ENCODE data around the gene CDKN2C. TPM values are rescaled to one million over a fixed set of nuclear protein-coding genes. Genes with fewer than 3 reads are reported as not detected.

CDKN2C gene
- total RNA-seq, 1 experiment from 2014 or later = 9.4 TPM

GRCh38 chr1:50981741-50982140 is 11.7 kb downstream of the CDKN2C start:
- ChIA-PET CTCF (no interaction called here), POLR2A (interaction anchor here (1.0 kb wide), 1 partner anchor 21 kb away, joined by 4 read pairs; the partner anchor contains the start of gene FAF1), RAD21 (ENCODE audit: low non-redundant PET in 1 of 2, low total read pairs in 2 of 2, uncharacterized antibody in 2 of 2, unreplicated experiment in 2 of 2) (no interaction called here)
- Histone ChIP-seq H3K36me3 (ENCODE audit: control insufficient read depth in 1 of 2, insufficient read depth in 2 of 2, low read length in 2 of 2) (no peaks in the 10 kb centered on the region), H3K9me3 (ENCODE audit: control insufficient read depth in 1 of 2, insufficient read depth in 1 of 2, low read depth in 1 of 2, low read length in 2 of 2) (no peaks in the 10 kb centered on the region), H3K9ac (ENCODE audit: low read length) (no peak overlapping the region), H3K27ac (ENCODE audit: low read depth, low read length) (no peak overlapping the region), H3K79me2 (ENCODE audit: insufficient read depth, low read length) (no peaks in the 10 kb centered on the region), H3K27me3 (ENCODE audit: insufficient read depth, low read length) (no peaks in the 10 kb centered on the region), H3K4me2 (ENCODE audit: low read length) (no peak overlapping the region), H3K9me2 (ENCODE audit: insufficient read depth) (no peaks in the 10 kb centered on the region), H2AFZ (ENCODE audit: low read depth, low read length, poor library complexity, severe bottlenecking) (peak overlapping the region; percentile 13), H3K4me3 (replicated peaks in 1 of 2; ENCODE audit: low read depth in 1 of 2, low read length in 2 of 2) (no peak overlapping the region), H3K4me1 (ENCODE audit: control insufficient read depth in 1 of 2, insufficient read depth in 2 of 2, low read length in 2 of 2) (peaks cover 6 to 17% of the 10 kb centered on the region in 2 experiments; a peak in 3 of 4 replicates), H4K20me1 (ENCODE audit: insufficient read depth) (no peaks in the 10 kb centered on the region)
- no peak for TF ChIP-seq ZNF274 (IDR thresholded peaks at IDR 0.05; ENCODE audit: low read depth, low read length)
- TF ChIP-seq, protein P1, sequence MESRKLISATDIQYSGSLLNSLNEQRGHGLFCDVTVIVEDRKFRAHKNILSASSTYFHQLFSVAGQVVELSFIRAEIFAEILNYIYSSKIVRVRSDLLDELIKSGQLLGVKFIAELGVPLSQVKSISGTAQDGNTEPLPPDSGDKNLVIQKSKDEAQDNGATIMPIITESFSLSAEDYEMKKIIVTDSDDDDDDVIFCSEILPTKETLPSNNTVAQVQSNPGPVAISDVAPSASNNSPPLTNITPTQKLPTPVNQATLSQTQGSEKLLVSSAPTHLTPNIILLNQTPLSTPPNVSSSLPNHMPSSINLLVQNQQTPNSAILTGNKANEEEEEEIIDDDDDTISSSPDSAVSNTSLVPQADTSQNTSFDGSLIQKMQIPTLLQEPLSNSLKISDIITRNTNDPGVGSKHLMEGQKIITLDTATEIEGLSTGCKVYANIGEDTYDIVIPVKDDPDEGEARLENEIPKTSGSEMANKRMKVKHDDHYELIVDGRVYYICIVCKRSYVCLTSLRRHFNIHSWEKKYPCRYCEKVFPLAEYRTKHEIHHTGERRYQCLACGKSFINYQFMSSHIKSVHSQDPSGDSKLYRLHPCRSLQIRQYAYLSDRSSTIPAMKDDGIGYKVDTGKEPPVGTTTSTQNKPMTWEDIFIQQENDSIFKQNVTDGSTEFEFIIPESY (IDR thresholded peaks at IDR 0.05; ENCODE audit: extremely low read depth, insufficient replicate concordance, low read length) = no peak
- no peak for TF ChIP-seq CBX3 (IDR thresholded peaks at IDR 0.05; ENCODE audit: low read depth)
- no peak for TF ChIP-seq SIN3A (IDR thresholded peaks at IDR 0.05; ENCODE audit: low read depth)
- no peak for TF ChIP-seq ATF3 (IDR thresholded peaks at IDR 0.05)
- TF ChIP-seq TCF7L2 (IDR thresholded peaks at IDR 0.05; ENCODE audit: borderline replicate concordance, extremely low read depth, insufficient read depth, insufficient read length) = no peak
- no peak for TF ChIP-seq JUND (IDR thresholded peaks at IDR 0.05)
- TF ChIP-seq EGR1 (IDR thresholded peaks at IDR 0.05; ENCODE audit: low read depth) = no peak
- TF ChIP-seq ZFX (IDR thresholded peaks at IDR 0.05) = no peak
- TF ChIP-seq, protein P2, sequence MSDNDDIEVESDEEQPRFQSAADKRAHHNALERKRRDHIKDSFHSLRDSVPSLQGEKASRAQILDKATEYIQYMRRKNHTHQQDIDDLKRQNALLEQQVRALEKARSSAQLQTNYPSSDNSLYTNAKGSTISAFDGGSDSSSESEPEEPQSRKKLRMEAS (IDR thresholded peaks at IDR 0.05) = no peak
- intact Hi-C loops (cut with micrococcal nuclease) = no loop called here
- ATAC-seq (no peak), DNase-seq (ENCODE audit: low read depth, low spot score) (no peak)
- BruUV-seq (replicated peaks) = no TSS peak

All from HCT116 (cell line).